ENCODE data around the gene TFDP1.
A peak's percentile ranks its signal among the peaks of the same experiment; 100 is the strongest.

Gene TFDP1

DNA sequence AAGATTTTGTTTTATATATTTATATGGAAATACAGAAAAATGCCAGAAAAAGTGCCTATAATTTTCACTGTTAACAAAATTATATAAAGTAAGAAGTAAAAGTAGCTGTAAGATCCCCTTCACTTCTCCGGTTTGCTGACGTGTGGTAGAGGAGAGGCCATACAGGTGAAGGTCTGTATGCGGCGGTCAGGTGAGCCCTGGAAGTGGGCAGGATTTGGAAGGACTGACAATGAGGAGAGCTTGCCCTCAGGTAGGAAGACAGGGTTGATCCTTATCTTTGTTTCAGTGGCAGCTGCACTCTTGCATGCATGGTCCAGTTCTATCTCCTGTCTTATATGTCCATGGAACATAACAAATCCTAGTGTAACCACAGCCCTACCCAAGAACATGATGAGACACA, 16.9 kb upstream of the TFDP1 start:
- WGBS (ENCODE audit: insufficient coverage, insufficient read length) = no CpG with 5 or more reads among the region's 4 CpGs
- Histone ChIP-seq H3K27me3 (ENCODE audit: control insufficient read depth, insufficient read depth, low read length) (no peaks in the 10 kb centered on the region), H3K9me3 (ENCODE audit: control insufficient read depth, insufficient read depth, low read length) (no peaks in the 10 kb centered on the region), H3K27ac (ENCODE audit: low read length) (no peak overlapping the region), H3K4me1 (ENCODE audit: control insufficient read depth, insufficient read depth, low read length) (no peaks in the 10 kb centered on the region), H3K4me3 (ENCODE audit: low read length) (no peak overlapping the region), H3K36me3 (ENCODE audit: control insufficient read depth, insufficient read depth, low read length) (no peaks in the 10 kb centered on the region)
- no peak for DNase-seq (ENCODE audit: low read depth, low spot score)

GRCh38 chr13:113573065-113573464, 11.5 kb upstream of the TFDP1 start:
- no peaks in the 10 kb centered on the region for H3K4me1 ChIP-seq (ENCODE audit: control insufficient read depth, insufficient read depth, low read length)

GRCh38 chr13:113576597-113576996, 8.0 kb upstream of the TFDP1 start:
- Histone ChIP-seq H3K27me3 (ENCODE audit: control insufficient read depth, insufficient read depth, low read length) (no peaks in the 10 kb centered on the region), H3K36me3 (ENCODE audit: control insufficient read depth, insufficient read depth, low read length) (no peaks in the 10 kb centered on the region), H3K4me1 (ENCODE audit: control insufficient read depth, insufficient read depth, low read length) (no peaks in the 10 kb centered on the region), H3K27ac (ENCODE audit: low read length) (no peak overlapping the region), H3K9me3 (ENCODE audit: control insufficient read depth, insufficient read depth, low read length) (no peaks in the 10 kb centered on the region), H3K4me3 (ENCODE audit: low read length) (no peak overlapping the region)
- no CpG with 5 or more reads among the region's 3 CpGs for WGBS (ENCODE audit: insufficient coverage, insufficient read length)
- DNase-seq (ENCODE audit: low read depth, low spot score) = no peak

More at GRCh38 chr13:113573065-113573464, 11.5 kb upstream of the TFDP1 start:
- Histone ChIP-seq H3K36me3 (ENCODE audit: control insufficient read depth, insufficient read depth, low read length) (no peaks in the 10 kb centered on the region), H3K4me3 (ENCODE audit: low read length) (no peak overlapping the region), H3K9me3 (ENCODE audit: control insufficient read depth, insufficient read depth, low read length) (no peaks in the 10 kb centered on the region), H3K27me3 (ENCODE audit: control insufficient read depth, insufficient read depth, low read length) (no peaks in the 10 kb centered on the region), H3K27ac (ENCODE audit: low read length) (no peak overlapping the region)
- WGBS (ENCODE audit: insufficient coverage, insufficient read length) = no CpG with 5 or more reads among the region's 3 CpGs
- no peak for DNase-seq (ENCODE audit: low read depth, low spot score)

DNA sequence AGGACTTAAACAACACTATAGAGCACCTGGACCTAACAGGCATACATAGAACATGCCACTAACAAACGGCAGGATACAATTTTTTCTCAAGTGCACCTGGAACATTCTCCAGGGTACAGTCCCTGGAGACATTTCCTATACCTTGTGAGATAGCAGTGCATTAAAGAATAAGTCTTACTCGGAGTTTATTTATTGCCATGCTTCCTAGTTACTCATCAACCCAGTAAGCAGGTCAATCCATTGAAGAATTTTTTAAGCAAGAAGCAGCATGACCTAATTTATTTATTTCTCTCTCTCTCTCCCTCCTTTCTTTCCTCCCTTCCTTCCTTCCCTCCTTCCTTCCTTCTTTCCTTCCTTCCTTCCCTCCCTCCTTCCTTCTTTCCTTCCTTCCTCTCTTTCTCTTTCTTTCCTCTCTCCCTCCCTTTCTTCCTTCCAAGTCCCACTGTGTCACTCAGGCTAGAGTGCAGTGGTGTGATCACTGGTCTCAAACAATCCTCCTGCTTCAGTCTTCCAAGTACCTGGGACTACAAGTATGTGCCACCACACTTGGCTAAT, 6.6 kb upstream of the TFDP1 start:
- Histone ChIP-seq H3K4me1 (ENCODE audit: control insufficient read depth, insufficient read depth, low read length) (no peaks in the 10 kb centered on the region), H3K9me3 (ENCODE audit: control insufficient read depth, insufficient read depth, low read length) (no peaks in the 10 kb centered on the region), H3K4me3 (ENCODE audit: low read length) (no peak overlapping the region), H3K36me3 (ENCODE audit: control insufficient read depth, insufficient read depth, low read length) (no peaks in the 10 kb centered on the region; the same call in 1 of the 2 replicates), H3K27ac (ENCODE audit: low read length) (no peak overlapping the region), H3K27me3 (ENCODE audit: control insufficient read depth, insufficient read depth, low read length) (no peaks in the 10 kb centered on the region)
- no CpG with 5 or more reads among the region's 2 CpGs for WGBS (ENCODE audit: insufficient coverage, insufficient read length)
- DNase-seq (ENCODE audit: low read depth, low spot score) = no peak

DNA sequence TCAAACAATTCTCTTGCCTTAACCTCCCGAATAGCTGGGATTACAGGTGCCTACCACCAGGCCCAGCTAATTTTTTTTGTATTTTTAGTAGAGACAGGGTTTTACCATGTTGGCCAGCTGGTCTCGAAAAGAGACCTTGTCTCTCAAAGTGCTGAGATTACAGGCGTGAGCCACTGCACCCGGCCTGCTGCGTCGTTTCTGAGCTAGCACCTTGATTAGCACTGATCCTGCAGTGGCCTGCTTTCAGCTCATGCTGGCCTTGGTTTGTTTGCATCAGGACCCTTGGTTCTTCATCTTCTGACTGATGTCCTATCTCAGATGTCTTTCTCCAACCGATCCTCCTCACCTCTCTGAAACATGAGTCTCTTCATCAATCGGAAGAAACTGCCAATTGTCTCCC, 4.9 kb upstream of the TFDP1 start:
- H3K4me1 ChIP-seq (ENCODE audit: control insufficient read depth, insufficient read depth, low read length) = 0 out of 2 replicates have a peak, but pooled peaks cover 4% of the 10 kb centered on the region

GRCh38 chr13:113581871-113582270, 2.7 kb upstream of the TFDP1 start:
- Histone ChIP-seq H3K4me3 (ENCODE audit: low read length) (no peak overlapping the region), H3K4me1 (ENCODE audit: control insufficient read depth, insufficient read depth, low read length) (0 out of 2 replicates have a peak, but pooled peaks cover 4% of the 10 kb centered on the region), H3K9me3 (ENCODE audit: control insufficient read depth, insufficient read depth, low read length) (no peaks in the 10 kb centered on the region), H3K27me3 (ENCODE audit: control insufficient read depth, insufficient read depth, low read length) (no peaks in the 10 kb centered on the region), H3K27ac (ENCODE audit: low read length) (no peak overlapping the region), H3K36me3 (ENCODE audit: control insufficient read depth, insufficient read depth, low read length) (peaks cover 5% of the 10 kb centered on the region; the same call in 1 of the 2 replicates)
- no peak for DNase-seq (ENCODE audit: low read depth, low spot score)
- no CpG with 5 or more reads among the region's 6 CpGs for WGBS (ENCODE audit: insufficient coverage, insufficient read length)

More for the DNA sequence above, 4.9 kb upstream of the TFDP1 start:
- WGBS (ENCODE audit: insufficient coverage, insufficient read length) = no CpG with 5 or more reads among the region's 8 CpGs
- DNase-seq (ENCODE audit: low read depth, low spot score) = no peak
- H3K27me3 ChIP-seq (ENCODE audit: control insufficient read depth, insufficient read depth, low read length) = no peaks in the 10 kb centered on the region
- H3K9me3 ChIP-seq (ENCODE audit: control insufficient read depth, insufficient read depth, low read length) = no peaks in the 10 kb centered on the region
- H3K36me3 ChIP-seq (ENCODE audit: control insufficient read depth, insufficient read depth, low read length) = peaks cover 2% of the 10 kb centered on the region; the same call in 1 of the 2 replicates
- H3K4me3 ChIP-seq (ENCODE audit: low read length) = no peak overlapping the region
- no peak overlapping the region for H3K27ac ChIP-seq (ENCODE audit: low read length)

DNA sequence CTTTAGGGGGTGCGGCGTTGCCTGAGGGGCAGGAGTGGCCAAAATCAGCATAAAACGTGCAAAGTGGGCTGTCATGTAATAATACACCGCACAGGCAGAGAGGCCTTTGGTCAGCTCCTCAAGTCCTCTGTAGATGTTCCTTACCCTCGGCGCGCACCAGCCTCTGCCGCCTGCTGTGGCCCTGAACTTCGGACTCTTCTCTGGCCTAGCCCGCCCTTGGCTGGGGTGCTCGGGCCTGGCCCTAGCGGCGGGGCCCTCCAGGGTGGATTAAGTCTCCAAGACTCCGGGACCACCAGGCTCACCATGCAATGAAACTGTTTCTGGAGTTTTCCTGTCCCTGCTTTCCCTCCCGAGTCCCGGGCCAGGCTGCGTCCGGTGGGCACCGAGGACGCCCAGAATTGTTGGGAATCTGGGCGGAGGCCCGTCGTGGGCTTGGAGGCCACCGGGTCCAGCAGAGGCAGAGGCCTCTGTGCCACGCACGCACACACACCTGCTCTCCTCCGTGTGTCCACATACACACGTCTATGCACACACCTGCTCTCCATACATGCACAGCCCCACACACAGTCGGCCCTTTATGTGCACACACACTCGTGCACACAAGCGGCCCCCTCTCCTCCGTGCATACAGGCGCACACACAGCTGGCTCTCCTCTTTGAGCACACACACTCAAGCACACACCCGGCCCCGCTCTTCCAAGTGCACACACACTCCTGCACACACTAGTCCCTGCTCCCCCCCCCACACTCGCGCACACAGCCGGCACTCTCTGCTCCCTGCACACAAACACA, 1.5 kb upstream of the TFDP1 start:
- H3K27ac ChIP-seq (ENCODE audit: low read length) = no peak overlapping the region
- H3K36me3 ChIP-seq (ENCODE audit: control insufficient read depth, insufficient read depth, low read length) = peaks cover 7% of the 10 kb centered on the region; the same call in 1 of the 2 replicates
- H3K4me1 ChIP-seq (ENCODE audit: control insufficient read depth, insufficient read depth, low read length) = 0 out of 2 replicates have a peak, but pooled peaks cover 4% of the 10 kb centered on the region
- no CpG with 5 or more reads among the region's 38 CpGs for WGBS (ENCODE audit: insufficient coverage, insufficient read length)
- no peak for DNase-seq (ENCODE audit: low read depth, low spot score)
- no peaks in the 10 kb centered on the region for H3K27me3 ChIP-seq (ENCODE audit: control insufficient read depth, insufficient read depth, low read length)
- H3K9me3 ChIP-seq (ENCODE audit: control insufficient read depth, insufficient read depth, low read length) = no peaks in the 10 kb centered on the region
- H3K4me3 ChIP-seq (ENCODE audit: low read length) = no peak overlapping the region

- no peak for DNase-seq (ENCODE audit: low read depth, low spot score)
- H3K4me3 ChIP-seq (ENCODE audit: low read length) = peak overlapping the region; percentile 47
- H3K27me3 ChIP-seq (ENCODE audit: control insufficient read depth, insufficient read depth, low read length) = no peaks in the 10 kb centered on the region
- H3K9me3 ChIP-seq (ENCODE audit: control insufficient read depth, insufficient read depth, low read length) = no peaks in the 10 kb centered on the region
- peaks cover 11% of the 10 kb centered on the region for H3K36me3 ChIP-seq (ENCODE audit: control insufficient read depth, insufficient read depth, low read length)
- H3K4me1 ChIP-seq (ENCODE audit: control insufficient read depth, insufficient read depth, low read length) = 0 out of 2 replicates have a peak, but pooled peaks cover 4% of the 10 kb centered on the region
- WGBS (ENCODE audit: insufficient coverage, insufficient read length) = no CpG with 5 or more reads among the region's 105 CpGs
- H3K27ac ChIP-seq (ENCODE audit: low read length) = no peak overlapping the region
Observed at GRCh38 chr13:113584870-113585671, 518 bp downstream of the TFDP1 start.

GRCh38 chr13:113585896-113586295, 1.3 kb downstream of the TFDP1 start:
- Histone ChIP-seq H3K9me3 (ENCODE audit: control insufficient read depth, insufficient read depth, low read length) (no peaks in the 10 kb centered on the region), H3K4me3 (ENCODE audit: low read length) (no peak overlapping the region), H3K36me3 (ENCODE audit: control insufficient read depth, insufficient read depth, low read length) (peaks cover 11% of the 10 kb centered on the region), H3K4me1 (ENCODE audit: control insufficient read depth, insufficient read depth, low read length) (0 out of 2 replicates have a peak, but pooled peaks cover 4% of the 10 kb centered on the region), H3K27me3 (ENCODE audit: control insufficient read depth, insufficient read depth, low read length) (no peaks in the 10 kb centered on the region), H3K27ac (ENCODE audit: low read length) (no peak overlapping the region)
- DNase-seq (ENCODE audit: low read depth, low spot score) = no peak
- no CpG with 5 or more reads among the region's 9 CpGs for WGBS (ENCODE audit: insufficient coverage, insufficient read length)

Measured in iPS DF 6.9 (cell line).